C4-2B (cell line): ENCODE data around the gene MARCHF6.

Experiments
- ZFX ChIP-seq: fragments of 450-650 bp; IDR thresholded peaks from 2 replicates; pipeline ENCODE4 v1.6.1; 2017
- TF ChIP-seq, protein P1 (sequence below): fragments of 450-650 bp; conservative IDR thresholded peaks from 2 replicates; pipeline ENCODE4 v1.5.1; 2017; ENCODE audit warnings: mild to moderate bottlenecking

DNA sequence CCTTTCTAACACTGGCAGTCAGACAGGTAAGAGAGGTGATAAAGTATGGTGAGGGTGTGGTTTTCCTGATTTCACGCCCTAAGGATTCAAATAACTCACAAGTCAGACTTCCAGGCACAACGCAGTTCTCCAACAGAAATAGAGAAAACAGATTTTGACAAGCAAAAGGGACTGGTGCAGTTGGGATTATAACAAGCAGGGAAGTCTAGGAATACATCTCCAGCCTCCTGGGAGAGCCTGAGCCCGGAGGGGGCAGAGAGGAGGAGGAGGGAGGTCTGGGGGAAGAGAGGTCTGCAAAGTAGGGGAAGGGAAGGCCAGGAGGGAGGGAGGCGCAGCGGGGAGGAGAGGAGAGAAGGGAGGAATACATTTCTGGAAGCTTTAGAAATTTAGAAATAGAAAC lies 47.4 kb upstream of the MARCHF6 start:
- TF ChIP-seq, protein P1, sequence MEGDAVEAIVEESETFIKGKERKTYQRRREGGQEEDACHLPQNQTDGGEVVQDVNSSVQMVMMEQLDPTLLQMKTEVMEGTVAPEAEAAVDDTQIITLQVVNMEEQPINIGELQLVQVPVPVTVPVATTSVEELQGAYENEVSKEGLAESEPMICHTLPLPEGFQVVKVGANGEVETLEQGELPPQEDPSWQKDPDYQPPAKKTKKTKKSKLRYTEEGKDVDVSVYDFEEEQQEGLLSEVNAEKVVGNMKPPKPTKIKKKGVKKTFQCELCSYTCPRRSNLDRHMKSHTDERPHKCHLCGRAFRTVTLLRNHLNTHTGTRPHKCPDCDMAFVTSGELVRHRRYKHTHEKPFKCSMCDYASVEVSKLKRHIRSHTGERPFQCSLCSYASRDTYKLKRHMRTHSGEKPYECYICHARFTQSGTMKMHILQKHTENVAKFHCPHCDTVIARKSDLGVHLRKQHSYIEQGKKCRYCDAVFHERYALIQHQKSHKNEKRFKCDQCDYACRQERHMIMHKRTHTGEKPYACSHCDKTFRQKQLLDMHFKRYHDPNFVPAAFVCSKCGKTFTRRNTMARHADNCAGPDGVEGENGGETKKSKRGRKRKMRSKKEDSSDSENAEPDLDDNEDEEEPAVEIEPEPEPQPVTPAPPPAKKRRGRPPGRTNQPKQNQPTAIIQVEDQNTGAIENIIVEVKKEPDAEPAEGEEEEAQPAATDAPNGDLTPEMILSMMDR = no peak
- TF ChIP-seq ZFX = no peak
